Activated CD4-positive, CD25-positive, alpha-beta regulatory T cell treated with anti-CD3 and anti-CD28 coated beads, Interleukin-2, amount 50 U/mL, for 24 hours (primary cell): ENCODE measurements around the gene KIF2C.
"Not testable (repeated sequence)": the region's sequence is repeated elsewhere in the genome, so short reads cannot be mapped to it uniquely, and the experiment has no call there.

Experiments
- ATAC-seq, 2 donors: fragments of 150-1000 bp; cut with Tn5 transposase; one replicate each; pipeline ENCODE4 v1.10.0; 2021; ENCODE audit warnings: mild to moderate bottlenecking in 1 of 2, moderate library complexity in 1 of 2

The KIF2C gene

DNA sequence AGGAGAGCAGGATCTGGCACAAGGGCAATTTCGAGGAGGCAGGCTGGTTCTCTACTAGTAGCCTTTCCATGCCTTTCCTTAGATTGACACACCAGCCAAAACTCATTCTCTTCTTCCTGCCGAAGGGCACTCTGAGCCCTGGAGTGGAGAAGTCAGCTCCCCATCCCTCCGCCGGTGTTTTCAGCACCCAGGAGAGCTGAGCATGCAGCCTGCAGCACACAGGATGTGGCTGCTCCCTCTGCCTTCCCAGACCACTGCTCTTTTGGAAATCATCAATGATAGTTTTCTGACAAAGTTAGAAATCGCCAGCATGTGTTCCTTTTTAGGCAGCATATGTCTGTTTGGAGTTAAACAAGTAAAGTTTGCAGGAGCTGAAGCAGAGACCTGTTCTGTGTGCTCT is 20.3 kb upstream of the KIF2C start:
- no peak for ATAC-seq

DNA sequence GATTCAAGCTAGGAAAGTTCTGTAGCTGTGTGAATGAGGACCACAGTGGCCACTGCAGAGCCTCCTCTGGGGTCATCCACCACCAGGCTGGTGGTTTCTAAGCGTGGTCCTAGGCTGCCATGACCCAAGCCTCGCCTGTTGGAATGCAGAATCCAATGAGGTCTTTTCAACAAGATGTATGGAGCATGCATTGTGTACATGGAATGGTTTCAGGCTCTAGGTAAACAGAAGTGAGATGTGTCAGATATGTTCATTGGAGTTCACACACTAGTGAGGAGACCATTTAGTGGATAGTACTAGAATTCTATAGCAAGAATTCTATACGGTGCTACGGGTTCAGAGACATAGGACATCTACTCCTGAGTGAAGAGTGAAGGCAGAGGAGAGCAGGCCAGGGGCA is 19.4 kb upstream of the KIF2C start:
- ATAC-seq: no peak

DNA sequence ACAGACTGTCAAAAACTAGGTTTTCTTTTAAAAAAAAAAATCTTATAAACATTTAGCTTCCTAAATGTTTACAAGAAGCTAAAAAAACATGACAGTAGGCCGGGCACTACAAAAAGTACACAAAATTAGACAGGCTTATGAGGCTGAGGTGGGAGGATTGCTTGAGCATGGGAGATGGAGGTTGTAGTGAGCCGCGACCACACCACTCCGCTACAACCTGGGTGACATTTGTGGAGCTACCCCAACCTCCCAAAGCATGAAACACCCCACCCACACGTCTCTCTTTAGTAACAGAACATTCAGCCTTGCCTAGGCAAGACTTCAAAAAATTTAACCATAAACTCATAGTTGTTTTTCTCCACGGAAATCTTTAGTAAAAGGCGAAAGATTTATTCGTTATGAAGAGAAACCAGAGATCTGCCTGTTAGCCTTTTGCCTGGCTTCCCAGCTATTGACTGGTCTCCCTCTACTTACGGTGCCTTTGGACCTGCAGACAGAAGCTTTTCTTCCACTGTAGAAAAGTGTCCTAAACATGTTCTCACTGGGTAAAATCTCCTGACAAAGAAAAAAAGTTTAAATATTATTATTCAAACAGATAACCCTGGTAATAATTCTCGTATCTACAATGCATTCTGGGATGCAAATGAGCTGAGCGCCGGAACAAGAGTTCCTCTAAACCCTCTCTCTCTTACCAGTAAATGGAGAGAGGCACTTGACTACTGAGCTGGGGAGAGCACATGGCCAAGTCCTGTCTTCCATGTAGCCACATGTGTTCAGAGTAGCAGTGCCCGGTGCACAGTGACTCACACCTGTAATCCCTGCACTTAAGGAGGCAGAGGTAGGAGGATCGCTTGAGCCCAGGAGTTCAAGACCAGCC is 17.9 kb upstream of the KIF2C start:
- ATAC-seq: peak; percentile 90 to 91

DNA sequence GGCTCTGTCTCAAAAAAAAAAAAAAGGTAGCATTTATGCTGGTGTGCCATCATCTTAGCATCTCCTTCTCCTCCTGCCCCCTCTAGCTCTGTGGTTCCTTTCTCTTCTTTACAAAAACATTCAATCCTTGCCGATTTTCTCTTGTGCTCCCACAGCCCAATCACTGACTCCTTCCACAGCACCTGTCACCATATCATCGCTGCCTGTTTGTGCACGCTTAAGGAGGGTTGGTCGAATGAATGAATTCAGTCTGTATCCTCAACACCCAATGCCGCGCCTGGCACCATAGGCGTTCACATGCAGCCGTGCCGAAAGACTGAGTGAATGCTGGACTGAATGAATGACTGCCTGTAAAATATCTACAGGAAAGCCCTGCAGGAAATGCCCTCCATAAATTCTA is 16.6 kb upstream of the KIF2C start:
- no peak for ATAC-seq

DNA sequence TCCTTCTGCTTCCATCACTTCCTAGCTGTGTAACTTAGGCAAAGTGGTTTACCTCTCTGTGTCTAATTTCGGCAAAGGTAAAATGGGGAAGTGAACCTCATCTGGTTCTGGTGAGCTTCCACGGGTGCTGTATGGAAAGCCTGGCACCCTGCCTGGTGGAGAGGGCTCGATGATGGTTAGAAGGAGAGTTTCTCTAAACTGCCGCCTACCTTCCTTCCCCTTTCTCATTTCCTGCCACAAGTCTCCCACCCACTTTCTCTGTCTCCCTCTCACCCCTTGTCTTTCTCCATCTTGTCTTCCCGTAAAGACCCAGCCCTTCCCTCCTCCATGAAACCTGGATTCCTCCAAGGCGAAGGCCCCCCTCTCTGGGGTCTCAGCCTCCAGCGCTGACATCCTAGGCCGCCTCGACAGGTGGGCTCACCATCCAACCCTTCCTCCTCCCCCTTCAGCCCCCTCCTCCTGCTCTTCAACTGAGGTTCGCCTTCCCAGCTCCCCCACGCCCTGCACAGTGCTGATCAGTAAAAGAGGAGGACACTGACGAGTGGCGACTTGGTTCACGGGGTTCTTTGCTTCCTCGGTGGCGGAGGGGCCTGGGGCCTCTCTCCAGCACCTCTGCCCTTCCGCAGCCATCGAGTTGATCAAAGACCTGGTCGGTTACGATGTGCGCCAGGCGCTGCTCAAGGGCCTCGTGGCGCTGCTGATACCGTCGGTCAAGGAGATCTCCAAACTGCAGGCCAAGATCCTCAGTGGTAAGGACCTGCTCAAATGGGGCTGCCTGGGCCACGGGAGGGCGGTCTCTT is 15.9 kb upstream of the KIF2C start:
- no peak for ATAC-seq

DNA sequence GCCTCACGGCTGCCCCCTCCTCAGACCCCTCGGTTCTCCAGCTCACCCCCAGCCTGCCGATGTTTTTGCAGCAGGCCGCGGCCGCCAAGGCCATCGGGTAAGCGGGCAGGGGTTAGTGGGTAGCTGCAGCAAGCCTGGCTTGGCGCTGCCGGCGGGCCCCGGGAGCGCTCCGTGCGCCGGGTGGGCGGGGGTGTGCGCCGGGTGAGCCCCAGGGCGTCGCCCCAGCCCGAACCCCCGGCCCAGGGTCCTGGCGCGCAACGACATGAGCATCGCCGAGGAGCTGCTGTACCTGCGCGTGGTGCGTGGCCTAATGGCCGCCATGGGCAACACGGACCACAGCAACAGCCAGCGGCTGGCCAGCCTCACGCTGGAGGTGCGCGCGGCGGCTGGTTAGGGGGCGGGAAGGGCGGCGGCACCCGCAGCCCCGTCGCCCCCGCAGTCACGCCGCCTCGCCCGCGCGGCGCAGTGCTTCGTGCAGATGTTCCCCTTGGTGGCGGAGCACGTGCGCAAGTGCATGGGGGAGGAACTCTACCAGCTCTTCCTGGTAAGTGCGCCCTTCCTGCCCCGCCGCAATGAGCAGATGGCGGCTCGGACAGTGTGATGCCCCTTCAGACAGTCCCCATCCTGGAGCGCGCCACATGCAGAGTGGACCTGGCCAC is 15.2 kb upstream of the KIF2C start:
- no peak for ATAC-seq

DNA sequence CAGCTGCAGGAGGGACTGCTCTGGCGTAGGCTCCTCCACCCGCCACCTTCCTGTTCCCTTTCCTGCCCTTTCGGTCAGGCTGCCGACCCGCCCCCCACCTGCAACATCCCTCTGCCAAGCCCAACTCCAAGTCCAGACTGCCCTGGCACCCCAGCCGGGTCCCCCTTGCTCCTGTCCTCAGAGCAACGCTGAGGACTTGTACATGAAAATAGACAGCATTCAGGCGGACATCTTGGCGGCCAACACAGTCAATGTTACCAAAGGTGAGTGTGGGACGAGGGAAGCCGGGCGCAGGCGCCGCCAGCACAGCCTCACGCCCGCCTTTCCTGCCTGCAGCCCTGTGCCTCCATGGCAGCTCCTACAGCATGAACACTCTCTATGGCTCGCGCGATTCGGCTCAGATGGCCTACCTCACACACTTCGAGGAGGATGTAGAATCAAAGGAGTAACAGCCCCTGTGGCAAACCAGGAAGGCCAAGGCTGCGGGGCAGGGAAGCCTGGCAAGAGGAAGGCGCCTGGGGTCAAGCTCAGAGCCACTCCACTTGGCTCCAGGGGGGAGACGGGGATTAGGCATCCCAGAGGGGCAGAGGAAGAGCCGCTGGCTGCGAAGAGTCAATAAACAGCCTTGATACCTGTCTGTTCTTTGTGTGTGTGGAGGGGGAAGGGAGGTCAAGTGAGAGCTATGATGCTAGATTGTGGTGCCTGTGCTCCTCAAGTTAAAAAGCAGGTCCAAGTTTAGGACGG is 14.5 kb upstream of the KIF2C start:
- no peak for ATAC-seq

DNA sequence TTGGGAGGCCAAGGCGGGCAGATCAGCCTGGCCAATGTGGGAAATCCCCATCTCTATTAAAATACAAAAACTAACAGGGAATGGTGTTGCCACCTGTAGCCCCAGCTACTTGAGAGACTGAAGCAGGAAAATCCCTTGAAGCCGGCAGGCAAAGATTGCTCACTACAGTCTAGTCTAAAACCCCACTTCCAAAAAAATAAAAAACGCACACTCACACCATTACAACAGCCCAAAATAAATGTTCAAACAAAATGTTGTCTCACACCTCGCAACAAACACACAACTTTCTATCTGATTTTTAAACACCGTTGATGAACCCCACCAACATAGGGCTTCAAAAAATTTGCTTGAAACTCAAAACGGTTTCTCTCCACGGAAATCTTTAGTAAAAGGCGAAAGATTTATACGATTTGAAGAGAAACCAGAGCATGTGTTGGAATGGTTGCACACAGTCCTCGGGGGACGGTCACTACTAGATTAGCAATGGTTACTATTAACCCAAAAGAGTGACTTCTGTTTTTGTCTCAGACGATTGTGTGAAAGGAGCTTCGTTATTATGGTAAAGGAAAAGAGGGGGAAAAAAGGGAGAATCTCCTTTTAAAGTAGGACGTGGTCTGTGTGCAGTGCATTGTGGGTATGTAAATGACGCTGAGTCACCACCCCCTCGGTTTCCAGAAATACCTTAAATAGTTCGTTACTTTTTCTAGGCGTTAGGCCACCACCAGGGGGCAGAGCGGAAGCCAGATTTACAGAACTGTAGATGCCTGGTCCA is 8.7 kb upstream of the KIF2C start, which contains the start of gene RNU5D-1:
Gene RNU5D-1, minus strand, starts transcription at position 430 of the 772 bp plus-strand sequence.
- ATAC-seq: peak; percentile 81 to 86

DNA sequence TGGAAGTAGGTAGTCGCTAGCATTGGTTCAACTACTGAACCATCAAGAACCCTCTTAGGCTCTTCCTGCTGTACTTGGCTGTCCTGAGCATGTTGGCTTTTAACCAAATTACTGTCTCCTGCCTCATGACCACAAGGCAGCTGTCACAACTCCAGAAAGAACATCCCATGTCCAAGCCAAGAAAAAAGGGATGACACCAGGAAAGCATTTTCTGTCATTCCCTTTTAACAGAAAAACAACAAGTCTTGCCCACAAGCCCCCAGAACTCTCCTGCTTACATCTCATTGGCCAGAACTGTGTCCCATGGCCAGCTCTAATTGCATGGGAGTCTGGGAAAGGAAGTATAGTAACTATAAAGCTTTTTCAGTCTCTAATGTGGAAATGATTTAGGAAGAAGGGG is 6.3 kb upstream of the KIF2C start:
- no peak for ATAC-seq

DNA sequence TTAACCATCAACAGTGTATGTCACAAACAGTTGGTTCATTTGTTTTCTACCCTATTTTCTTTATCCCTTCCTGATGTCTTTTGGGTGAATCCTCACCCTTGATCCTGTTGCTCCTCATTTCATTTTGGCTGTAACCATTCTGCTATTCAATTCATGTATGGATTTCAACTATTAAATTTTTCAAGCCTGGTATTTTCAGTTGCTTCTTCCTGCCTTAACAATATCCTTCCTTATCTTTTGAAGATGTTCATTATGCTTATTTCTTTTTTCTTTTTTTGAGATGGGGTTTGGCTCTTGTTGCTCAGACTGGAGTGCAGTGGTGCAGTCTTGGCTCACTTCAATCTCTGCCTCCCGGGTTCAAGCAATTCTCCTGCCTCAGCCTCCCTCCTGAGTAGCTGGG is 5.9 kb upstream of the KIF2C start:
- ATAC-seq: no peak

DNA sequence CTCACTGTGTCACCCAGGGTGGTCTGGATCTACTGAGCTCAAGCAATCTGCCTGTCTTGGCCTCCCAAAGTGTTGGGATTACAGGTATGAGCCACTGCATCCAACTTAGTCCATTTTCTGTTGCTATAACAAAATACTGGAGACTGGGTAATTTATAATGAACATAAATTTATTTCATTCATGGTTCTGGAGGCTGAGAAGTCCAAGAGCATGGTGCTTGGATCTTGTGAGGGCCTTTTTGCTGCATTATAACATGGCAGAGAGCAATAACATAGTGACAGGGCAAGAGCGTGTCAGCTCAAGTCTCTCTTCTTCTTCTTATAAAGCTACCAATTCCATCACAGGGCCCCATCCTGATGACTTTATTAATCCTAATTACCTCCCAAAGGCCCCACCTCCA is 3.6 kb upstream of the KIF2C start:
- ATAC-seq: no peak

DNA sequence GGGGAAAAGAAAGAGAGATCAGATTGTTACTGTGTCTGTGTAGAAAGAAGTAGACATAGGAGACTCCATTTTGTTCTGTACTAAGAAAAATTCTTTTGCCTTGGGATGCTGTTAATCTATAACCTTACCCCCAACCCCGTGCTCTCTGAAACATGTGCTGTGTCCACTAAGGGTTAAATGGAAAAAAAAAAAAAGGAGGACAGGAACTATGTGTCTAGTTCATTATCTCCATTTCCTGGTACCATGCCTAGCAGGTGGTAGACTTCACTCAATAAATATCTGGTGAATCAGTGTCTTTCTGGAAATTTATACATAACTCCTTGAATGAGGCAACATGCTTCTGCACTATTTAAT is 707 bp upstream of the KIF2C start:
- ATAC-seq: peak in 1 of 2 donors; percentile 2

DNA sequence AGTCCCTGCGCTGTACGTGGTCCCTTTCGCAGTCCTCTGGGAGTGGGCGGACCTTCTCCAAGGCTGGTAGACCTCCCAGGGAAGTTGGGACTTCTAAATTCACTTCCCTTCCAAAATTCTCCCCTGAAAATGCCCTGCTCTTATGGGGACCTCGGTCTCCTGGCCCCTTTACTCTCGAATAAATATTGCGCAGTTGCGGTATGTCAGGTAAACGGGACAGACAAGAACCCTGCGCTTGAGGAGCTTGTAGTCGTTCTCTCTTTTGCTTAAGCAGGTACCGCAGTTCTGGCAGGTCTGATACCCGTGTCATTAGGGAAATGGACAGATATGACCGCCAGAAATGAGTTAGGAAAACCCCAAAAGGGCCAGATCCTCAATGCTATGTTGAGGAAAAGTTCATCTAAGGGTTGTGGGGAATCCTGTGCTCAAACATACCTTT is 561 bp downstream of the KIF2C start:
- ATAC-seq: peak in 1 of 2 donors; percentile 2

DNA sequence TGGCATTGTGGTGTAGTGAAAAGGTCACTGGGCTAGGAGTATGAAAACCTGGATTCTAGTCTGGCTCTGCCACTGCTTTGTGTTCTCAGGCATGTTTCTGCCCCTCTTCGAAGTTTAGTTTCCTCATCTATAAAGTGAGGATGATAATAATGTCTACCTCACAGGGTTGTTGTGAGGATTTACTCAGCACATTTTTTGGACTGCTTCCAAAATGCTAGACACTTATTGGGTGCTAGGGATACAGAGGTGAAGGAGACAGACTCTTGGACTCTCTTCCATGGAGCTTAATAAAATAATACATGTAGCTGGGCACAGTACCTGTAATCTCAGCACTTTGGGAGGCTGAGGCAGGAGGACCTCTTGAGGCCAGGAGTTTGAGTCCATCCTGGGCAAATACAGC is 3.6 kb downstream of the KIF2C start:
- no peak for ATAC-seq

DNA sequence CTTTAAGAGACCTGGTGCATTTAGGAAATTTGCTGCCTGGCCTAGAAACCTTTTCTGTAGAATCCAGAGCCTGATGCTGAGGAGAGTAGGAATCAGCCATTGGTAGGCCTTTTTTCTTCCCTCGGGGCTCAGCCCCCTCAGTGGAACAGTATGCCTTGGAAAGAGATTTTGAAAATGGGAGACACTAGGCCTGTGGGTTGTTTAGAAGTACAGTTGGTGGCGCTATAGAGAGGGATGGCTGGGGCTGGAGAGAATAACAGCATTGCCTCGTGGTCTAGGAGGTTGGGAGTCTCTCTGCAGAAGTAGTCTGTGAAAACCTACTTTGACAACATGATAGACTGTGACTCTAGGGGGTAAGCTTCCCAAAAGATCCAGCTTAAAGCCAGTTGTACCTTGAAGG is 8.2 kb downstream of the KIF2C start:
- no peak for ATAC-seq

DNA sequence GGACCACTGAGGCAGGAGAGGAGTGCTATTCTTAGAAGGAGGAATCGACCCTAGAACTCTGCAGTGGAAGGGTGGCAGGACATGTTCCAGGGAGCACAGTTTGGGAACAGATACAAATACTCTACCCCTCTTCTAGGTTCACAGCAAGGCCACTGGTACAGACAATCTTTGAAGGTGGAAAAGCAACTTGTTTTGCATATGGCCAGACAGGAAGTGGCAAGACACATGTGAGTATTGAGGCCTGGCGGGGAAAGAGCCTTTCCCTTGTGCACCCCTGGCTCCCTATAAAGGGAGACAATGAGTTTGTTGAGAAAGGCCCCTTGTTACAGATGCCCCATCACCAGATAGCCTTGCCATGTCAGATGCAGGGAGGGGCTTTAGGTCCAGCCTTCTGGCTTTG is 17.8 kb downstream of the KIF2C start:
- no peak for ATAC-seq

DNA sequence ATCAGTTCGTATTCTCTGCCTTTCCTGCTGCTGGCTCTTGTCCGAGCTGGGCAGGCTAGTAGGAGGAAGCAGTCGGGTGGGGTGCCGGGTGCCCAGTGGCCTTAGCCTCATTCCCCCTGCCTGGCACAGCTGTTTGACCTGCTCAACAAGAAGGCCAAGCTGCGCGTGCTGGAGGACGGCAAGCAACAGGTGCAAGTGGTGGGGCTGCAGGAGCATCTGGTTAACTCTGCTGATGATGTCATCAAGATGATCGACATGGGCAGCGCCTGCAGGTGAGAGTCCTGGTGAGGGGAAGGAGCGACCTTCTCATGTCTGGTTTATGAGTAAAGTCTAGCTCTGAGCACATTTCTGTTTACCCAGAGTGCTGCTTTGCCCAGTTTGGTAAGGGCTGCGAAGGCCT is 19.4 kb downstream of the KIF2C start:
- ATAC-seq: no peak

DNA sequence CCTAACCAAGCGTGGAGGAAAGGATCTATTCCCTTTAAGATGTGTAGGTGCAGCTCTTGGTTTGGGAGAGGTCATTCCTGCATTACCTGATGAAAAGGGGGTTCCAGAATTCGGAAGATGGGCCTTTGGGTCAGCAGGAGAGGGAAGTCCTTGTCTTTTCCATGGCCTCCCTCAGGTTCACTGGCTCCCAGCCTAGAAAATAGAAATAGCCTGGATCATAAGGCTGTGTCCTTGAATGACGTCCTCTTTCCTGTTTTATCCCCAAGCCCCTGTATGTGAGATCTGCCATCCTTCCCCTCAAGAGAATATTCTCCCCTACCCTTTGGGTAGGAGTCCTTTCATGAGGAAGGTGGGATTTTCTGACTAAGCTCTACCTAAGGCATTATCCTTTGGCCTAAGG is 21.2 kb downstream of the KIF2C start:
- no peak for ATAC-seq

DNA sequence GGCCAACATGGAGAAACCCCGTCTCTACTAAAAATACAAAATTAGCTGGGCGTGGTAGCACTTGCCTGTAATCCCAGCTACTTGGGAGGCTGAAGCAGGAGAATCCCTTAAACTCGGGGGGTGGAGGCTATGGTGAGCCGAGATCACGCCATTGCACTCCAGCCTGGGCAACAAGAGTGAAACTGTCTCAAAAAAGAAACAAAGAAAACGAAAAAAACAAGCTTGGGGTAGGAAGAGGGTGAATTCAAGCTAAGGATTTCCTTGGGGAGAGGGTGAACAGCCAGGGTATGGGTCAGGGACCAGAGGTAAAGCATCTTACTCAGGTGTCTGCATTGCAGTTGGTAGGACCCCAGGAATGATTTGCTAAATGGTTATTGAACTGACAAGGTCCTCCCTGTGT is 26.8 kb downstream of the KIF2C start:
- ATAC-seq: not testable (repeated sequence)

DNA sequence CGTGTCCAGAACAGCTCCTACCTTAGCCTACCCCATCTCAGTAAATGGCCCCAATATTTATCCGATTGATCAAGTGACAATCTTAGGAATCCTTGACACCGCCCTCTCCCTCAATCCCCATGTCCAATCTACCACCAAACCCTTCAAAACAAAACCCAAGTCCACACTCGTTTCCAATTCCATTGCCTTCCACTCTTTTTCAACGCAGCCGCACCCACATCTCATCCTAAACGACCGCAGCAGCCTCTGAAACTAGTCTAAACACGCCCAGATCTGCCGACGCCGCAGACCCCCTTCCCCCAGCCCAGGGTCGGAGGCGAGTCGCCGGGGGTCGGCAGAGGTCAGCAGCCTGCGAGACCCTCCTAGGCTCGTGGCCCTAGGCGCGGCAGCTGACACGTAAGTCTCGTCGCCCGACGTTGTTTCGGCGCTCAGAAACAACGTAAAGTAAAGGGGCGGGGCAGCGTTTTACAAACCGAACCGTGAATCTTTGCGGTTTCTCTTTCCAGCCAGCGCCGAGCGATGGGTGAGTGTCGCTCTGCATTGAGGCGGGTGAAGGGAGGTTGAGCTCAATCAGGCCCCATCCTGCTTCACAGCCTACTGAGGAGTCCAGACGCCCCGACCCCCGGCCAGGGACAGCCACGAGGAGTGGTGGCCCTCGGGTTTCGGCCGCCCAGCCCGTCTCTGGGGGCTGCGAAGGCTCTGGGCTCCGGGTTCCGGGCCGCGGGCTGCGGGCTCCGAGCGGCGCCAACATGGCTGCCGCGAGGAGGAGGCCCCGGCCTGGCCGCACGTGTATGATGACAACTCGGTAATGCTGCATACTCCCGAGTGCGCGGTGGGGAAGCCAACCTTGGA is 35.7 kb downstream of the KIF2C start, which contains the start of gene RPS8:
Gene RPS8, plus strand, starts transcription at position 463 of the 852 bp plus-strand sequence. Its CDS starts 57 bp downstream, at position 520.
- ATAC-seq: peak; percentile 77 to 81
